ENCODE data around the gene CNTNAP2. TPM values are rescaled to one million over a fixed set of nuclear protein-coding genes. Genes with fewer than 3 reads are reported as not detected.
"Not testable (repeated sequence)": the region's sequence is repeated elsewhere in the genome, so short reads cannot be mapped to it uniquely, and the experiment has no call there.

CNTNAP2 gene
- total RNA-seq, 1 donor from 2014 or later = 2.0 TPM

GRCh38 chr7:146862415-146862814 lies 745.8 kb downstream of the CNTNAP2 start:
- DNase-seq (ENCODE audit: low spot score) (no peak), ATAC-seq (no peak)

- ATAC-seq (no peak), DNase-seq (ENCODE audit: low spot score) (no peak)
Observed at GRCh38 chr7:146864644-146865043, 748.0 kb downstream of the CNTNAP2 start.

GRCh38 chr7:146865696-146866095 lies 749.1 kb downstream of the CNTNAP2 start:
- ATAC-seq (no peak), DNase-seq (ENCODE audit: low spot score) (no peak)

GRCh38 chr7:146874722-146875121 lies 758.1 kb downstream of the CNTNAP2 start:
- no peak for ATAC-seq
- DNase-seq (ENCODE audit: low spot score) = no peak

GRCh38 chr7:146875237-146875785 lies 758.7 kb downstream of the CNTNAP2 start:
- no peak for DNase-seq (ENCODE audit: low spot score)
- ATAC-seq = no peak

GRCh38 chr7:146875981-146876380 lies 759.4 kb downstream of the CNTNAP2 start:
- DNase-seq (ENCODE audit: low spot score) = no peak
- no peak for ATAC-seq

GRCh38 chr7:146876411-146876810 lies 759.8 kb downstream of the CNTNAP2 start:
- ATAC-seq (no peak), DNase-seq (ENCODE audit: low spot score) (no peak)

- DNase-seq (ENCODE audit: low spot score) = no peak
- no peak for ATAC-seq
Observed at GRCh38 chr7:146878901-146879300, 762.3 kb downstream of the CNTNAP2 start.

GRCh38 chr7:146885231-146885630 lies 768.6 kb downstream of the CNTNAP2 start:
- DNase-seq (ENCODE audit: low spot score) = no peak
- no peak for ATAC-seq

GRCh38 chr7:146889806-146890555 lies 773.4 kb downstream of the CNTNAP2 start:
- ATAC-seq (no peak), DNase-seq (ENCODE audit: low spot score) (no peak)

- ATAC-seq = no peak
Observed at GRCh38 chr7:146892151-146892550, 775.5 kb downstream of the CNTNAP2 start.

GRCh38 chr7:146894927-146895326 lies 778.3 kb downstream of the CNTNAP2 start:
- DNase-seq (ENCODE audit: low spot score) (no peak), ATAC-seq (no peak)

More at GRCh38 chr7:146892151-146892550, 775.5 kb downstream of the CNTNAP2 start:
- DNase-seq (ENCODE audit: low spot score) = no peak

- DNase-seq (ENCODE audit: low spot score) (no peak), ATAC-seq (no peak)
Observed at GRCh38 chr7:146902266-146902665, 785.7 kb downstream of the CNTNAP2 start.

GRCh38 chr7:146902728-146903127 lies 786.1 kb downstream of the CNTNAP2 start:
- ATAC-seq (no peak), DNase-seq (ENCODE audit: low spot score) (no peak)

GRCh38 chr7:146905746-146906145 lies 789.1 kb downstream of the CNTNAP2 start:
- DNase-seq (ENCODE audit: low spot score); ATAC-seq: not testable (repeated sequence)

GRCh38 chr7:146922782-146923181 lies 806.2 kb downstream of the CNTNAP2 start:
- no peak for ATAC-seq
- DNase-seq (ENCODE audit: low spot score) = no peak

- DNase-seq (ENCODE audit: low spot score) = no peak
- ATAC-seq = no peak
Observed at GRCh38 chr7:146926841-146927240, 810.2 kb downstream of the CNTNAP2 start.

GRCh38 chr7:146937836-146938235 lies 821.2 kb downstream of the CNTNAP2 start:
- no peak for DNase-seq (ENCODE audit: low spot score)
- no peak for ATAC-seq

GRCh38 chr7:146943483-146943882 lies 826.9 kb downstream of the CNTNAP2 start:
- no peak for ATAC-seq
- DNase-seq (ENCODE audit: low spot score) = no peak

GRCh38 chr7:146948703-146949102 lies 832.1 kb downstream of the CNTNAP2 start:
- ATAC-seq = no peak
- DNase-seq (ENCODE audit: low spot score) = no peak

- no peak for ATAC-seq
Observed at GRCh38 chr7:146956321-146956720, 839.7 kb downstream of the CNTNAP2 start.

GRCh38 chr7:146956853-146957252 lies 840.3 kb downstream of the CNTNAP2 start:
- ATAC-seq = no peak
- no peak for DNase-seq (ENCODE audit: low spot score)

More at GRCh38 chr7:146956321-146956720, 839.7 kb downstream of the CNTNAP2 start:
- no peak for DNase-seq (ENCODE audit: low spot score)

All from left lobe of liver (tissue), 2 donors.